Ecto neural progenitor cell (in vitro differentiated cells): ENCODE results near the gene OAT.
"Not testable (repeated sequence)": the region's sequence is repeated elsewhere in the genome, so short reads cannot be mapped to it uniquely, and the experiment has no call there.

Experiments used
- DNase-seq: peaks from one replicate; pipeline ENCODE4 v3.0.0-alpha.2; 2018; ENCODE audit warnings: low spot score

OAT gene

GRCh38 chr10:124378881-124379471 is 39.7 kb downstream of the OAT start:
- DNase-seq, result no peak

DNA sequence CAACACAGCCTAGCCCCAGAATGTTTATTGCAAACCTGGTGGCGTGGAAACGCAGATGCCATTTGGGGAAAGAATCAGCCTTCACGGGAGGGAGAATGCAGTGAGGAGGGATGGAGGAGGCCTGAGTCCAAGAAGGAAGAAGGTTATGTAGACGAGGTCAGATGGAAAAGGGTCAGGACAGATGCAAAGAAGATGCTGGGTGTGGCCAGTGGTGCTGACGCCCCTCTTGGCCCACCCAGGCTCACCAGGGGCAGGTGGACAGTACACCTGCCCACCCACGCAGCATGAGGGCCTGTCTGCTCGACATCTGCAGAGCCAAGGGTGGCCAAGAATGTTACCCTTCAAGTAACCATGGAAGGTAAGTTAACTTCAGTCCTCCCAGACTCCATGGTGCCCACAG is 40.5 kb downstream of the OAT start:
- DNase-seq, result no peak

GRCh38 chr10:124377101-124377500 is 41.6 kb downstream of the OAT start:
- no peak for DNase-seq

- DNase-seq, result no peak
Measured at GRCh38 chr10:124376411-124376810, 42.3 kb downstream of the OAT start.

DNA sequence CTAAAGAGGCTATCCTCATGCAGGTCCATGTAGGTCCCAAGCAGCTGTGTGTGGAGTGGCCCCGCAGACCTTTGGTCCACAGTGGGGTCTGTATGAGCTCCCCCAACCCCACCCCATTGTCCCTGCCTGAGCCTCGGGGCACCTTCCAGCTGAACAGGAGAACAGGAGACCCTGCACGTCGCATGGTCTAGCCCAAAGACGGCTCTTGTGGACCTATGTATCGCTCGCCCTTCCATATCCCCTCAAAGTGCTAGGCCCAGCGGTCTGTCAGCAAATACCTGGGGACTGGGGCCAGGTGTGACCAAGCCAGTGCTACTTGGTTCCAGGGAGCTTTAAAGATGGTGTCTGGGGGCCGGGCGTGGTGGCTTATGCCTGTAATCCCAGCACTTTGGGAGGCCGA is 43.0 kb downstream of the OAT start:
- no peak for DNase-seq

DNA sequence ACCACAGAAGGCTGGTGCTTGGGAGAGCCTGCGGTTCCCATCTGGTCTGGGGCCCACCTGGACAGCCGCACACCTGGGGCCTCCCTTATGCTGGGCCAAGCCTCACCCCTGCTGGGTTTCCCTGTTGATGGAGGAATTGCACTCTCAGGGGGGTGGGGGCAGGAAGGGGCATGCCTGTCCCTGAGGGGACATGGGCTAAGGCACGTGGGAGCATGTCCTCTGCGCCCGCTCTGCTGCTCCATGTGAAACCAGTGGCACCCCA is 43.4 kb downstream of the OAT start:
- DNase-seq, result no peak

DNA sequence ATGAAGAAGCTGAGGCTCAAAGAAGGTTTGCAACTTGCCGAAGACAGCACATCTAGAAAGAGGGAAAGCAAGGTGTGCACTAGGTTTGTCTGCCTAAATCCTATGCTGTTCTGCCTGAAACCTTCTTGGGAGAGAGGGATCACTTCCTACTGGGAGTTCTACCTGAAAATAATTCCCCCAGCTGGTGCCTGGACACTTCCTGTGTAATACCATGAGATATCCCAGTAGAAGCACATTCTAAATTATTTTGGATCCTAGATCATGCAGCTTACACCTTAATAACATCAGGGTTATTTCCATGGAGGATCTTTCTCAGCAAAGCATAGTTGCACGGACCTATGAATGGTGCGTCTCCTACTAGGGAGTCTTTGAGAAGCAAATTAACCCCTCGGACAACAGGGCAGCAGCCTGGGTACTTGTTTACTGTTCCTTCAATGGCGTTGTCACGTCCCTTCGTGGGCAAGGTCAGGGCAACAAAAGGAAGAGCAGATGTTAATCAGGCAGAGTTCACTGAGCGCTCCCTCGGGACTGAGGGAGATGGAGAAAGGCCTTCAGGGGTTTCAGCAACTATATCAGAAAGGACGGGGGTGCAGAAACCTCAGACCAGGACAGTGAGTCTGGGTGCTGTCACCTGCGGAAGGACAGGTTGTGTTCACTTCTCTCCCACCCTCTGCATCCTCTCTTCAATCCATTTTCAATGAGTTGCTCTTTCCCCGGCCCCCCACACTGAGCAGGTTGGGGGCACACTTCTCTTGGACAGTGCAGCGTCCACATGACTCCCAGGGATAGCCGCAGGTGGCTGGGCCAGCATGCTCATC is 44.0 kb downstream of the OAT start:
- no peak for DNase-seq

DNA sequence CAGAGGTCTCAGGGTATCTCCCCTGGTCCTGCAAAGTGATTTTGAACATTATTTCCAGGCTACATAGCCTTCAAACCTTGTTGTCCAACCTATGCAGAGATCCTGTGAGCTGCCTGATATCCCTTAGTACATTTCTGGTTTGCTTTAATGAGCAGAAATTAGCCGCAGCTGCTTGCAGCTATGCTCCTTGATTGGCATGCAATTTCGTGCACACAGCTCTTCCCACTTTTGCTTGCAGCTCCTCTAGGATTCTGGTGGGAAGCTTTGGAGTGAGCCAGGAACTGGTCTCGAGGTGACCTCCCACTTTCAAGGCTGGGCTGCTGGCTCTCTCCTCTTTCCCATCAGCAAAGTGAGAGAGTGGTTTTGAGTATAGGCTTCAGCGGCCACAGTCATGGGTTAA is 45.8 kb downstream of the OAT start:
- DNase-seq, result no peak

- DNase-seq, result no peak
Measured at GRCh38 chr10:124370426-124370825, 48.3 kb downstream of the OAT start.

DNA sequence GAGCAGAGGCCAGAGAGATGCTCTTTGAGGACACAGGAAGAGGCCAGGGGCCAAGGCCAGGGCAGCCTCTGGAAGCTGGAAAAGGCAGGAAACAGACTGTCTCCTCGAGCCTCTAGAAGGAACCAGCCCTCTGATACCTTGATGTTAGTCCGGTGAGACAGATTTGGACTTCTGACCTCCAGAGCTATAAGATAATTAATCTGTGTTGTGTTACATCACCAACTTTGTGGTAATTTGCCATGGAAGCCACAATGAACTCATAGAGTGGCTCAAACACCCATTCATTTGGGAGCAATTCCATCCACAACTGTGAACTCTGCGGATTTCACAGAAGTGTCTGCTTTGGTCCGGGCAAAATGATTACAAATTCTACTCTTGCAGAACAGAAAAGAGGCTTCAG is 48.7 kb downstream of the OAT start:
- no peak for DNase-seq

GRCh38 chr10:124369533-124369932 is 49.2 kb downstream of the OAT start:
- not testable (repeated sequence) for DNase-seq

- DNase-seq, result no peak
Measured at GRCh38 chr10:124369066-124369465, 49.7 kb downstream of the OAT start.

- DNase-seq, result no peak
Measured at GRCh38 chr10:124367936-124368335, 50.8 kb downstream of the OAT start.

GRCh38 chr10:124367414-124367813 is 51.3 kb downstream of the OAT start:
- no peak for DNase-seq

- DNase-seq, result no peak
Measured at GRCh38 chr10:124366825-124367224, 51.9 kb downstream of the OAT start.

- no peak for DNase-seq
Measured at GRCh38 chr10:124366343-124366742, 52.4 kb downstream of the OAT start.

- no peak for DNase-seq
Measured at GRCh38 chr10:124364674-124365073, 54.0 kb downstream of the OAT start.

DNA sequence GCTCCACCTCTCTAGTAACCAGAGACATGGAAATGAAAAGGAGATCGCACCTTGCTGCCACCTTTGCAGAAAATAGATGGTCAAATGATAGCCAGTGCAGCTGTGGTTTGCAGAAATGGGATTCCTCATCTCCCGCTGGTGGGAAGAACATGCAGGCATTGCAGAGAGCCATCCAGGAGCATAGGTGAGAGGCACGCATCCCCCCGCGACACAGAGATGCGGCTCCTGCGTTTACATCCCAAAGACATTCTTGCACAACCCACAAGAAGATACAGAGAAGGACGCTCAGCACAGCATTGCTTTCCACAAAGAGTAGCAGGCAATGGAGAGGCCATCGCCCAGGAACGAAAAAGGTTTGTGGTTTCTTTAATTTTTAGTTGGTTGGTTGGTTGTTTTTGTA is 56.2 kb downstream of the OAT start:
- no peak for DNase-seq

DNA sequence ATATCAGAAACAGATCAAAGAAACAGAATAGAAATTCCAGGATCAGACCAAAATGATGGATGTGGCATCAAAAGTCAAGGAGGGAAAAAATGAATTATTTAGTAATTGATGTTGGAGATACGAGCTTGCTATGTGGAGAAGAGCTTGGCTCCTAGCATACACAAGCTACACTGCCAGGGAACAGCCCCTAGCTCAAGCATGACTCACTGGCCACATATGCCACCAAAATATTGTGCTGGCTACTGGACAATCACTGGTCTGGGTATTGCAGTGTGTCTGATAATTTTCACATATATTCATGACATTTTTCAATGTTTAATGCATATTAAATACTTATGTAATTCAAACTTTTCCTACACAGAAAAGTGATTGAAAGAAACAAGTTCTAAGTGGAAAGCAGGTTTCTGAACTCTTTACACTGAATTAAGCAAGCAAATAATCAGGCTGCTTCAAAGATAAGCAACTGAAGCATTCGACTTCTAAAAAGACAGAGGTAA is 59.3 kb downstream of the OAT start:
- DNase-seq, result no peak

DNA sequence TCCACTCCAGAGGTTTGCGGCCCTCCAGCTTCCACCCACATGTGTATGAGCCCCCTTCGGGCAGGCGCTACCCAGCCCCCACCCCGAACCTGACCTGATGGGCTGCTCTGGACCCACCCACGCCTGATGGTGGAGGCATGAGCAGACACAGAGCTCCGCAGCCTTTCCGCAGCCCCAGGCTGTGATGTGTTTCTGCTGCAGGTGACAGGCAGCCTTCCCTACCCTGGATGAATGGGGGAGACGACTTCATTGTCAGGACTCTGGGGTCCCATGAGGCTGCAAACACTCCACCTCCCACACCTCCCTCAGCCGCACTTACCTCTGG is 61.2 kb downstream of the OAT start:
- no peak for DNase-seq

DNA sequence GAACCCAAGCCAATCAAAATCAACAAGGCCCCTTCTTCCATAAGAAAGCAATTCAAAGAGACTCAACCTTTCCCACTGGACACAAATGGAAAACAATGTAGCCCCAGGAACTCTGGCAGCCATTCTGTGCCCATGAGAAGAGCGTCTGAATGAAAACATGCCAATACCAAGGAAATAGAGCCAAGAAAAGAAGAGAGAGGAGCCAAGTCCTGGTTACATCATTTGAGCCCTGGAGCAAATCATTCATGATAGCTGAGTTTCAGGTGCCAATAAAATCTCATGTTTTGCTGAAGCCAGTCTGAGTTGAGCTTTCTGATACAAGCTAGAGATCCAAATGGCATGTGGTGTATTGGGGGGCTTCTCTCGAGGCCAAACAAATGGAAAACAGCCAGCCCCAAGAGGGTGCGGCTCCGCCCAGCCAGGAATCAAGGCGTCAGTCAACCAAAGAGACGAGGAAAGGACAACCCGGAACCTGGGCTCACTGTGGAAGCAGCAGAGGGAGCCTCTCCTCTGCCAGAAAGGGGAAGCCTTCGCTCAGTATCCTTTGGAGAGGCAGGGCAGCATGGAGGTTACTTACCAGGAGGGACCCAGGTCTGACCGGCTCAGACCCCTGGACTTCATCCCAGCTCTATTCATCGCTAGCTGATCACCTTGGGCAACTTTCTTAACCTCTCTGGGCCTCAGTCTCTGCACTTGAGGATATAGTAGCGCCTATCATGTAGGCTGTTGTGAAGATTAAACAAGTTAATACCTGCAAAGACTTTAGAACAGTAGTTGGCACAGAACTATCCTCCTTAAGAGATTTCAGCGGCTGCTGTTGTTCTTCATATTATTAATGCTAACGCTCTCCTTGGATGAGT is 61.8 kb downstream of the OAT start:
- DNase-seq, result no peak

DNA sequence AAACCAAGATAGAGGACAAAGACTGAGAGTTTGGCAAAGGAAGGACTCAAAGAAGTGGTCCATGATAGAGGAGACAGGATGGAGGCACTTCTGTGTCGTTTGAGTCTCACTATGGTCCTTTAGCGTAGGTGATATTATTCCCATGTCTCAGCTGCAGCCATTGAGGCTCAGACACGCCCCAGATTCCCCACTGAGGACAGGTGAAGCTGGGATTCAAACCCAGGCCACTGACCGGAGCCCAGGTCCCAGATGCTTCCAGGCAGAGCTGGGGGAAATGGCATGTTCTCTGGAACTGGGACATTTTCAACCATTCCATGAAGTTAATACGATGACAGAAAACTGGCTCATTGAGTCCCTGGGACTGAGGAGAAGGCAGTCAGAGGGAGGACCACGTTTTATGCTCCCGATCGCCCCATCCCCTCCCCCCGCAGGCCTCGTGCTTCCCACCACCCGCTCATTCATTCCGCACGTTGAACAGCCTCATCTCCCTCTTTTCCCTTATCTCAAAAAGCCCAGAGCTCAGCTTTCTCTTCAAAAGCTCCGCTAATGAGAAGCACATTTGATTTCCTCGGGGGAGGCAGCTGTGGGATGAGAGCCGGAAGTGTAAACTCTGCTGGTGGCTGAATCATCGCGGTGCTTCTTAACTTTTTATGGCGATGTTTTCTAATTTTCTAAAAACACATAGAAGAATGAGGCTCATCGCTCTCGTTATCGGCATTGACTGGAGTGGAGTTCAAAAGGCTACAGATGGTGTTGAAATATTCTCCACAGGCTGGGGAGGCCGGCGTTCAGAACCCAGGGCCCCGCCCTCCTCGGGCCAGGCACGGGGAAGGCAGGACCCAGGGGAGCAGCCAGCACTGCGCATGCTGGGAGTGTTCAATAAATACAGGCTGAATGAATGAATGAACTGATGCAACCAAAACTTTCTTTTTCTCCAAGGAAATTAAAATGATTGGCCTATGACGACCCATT is 64.0 kb downstream of the OAT start:
- no peak for DNase-seq
